ENCODE results near the gene RFC2.
"Not testable (repeated sequence)": the region's sequence is repeated elsewhere in the genome, so short reads cannot be mapped to it uniquely, and the experiment has no call there.

RFC2 gene

GRCh38 chr7:74221713-74222112 lies 32.5 kb downstream of the RFC2 start:
- H3K4me3 Mint-ChIP-seq = no peak overlapping the region
- H3K36me3 Mint-ChIP-seq (ENCODE audit: low read depth) = peaks cover 18% of the 10 kb centered on the region
- peaks cover 21% of the 10 kb centered on the region for H3K4me1 Mint-ChIP-seq (ENCODE audit: low read depth)
- no peaks in the 10 kb centered on the region for H3K9me3 Mint-ChIP-seq
- H3K27ac Mint-ChIP-seq = no peak overlapping the region
- H3K27me3 Mint-ChIP-seq (ENCODE audit: low read depth) = no peaks in the 10 kb centered on the region

DNA sequence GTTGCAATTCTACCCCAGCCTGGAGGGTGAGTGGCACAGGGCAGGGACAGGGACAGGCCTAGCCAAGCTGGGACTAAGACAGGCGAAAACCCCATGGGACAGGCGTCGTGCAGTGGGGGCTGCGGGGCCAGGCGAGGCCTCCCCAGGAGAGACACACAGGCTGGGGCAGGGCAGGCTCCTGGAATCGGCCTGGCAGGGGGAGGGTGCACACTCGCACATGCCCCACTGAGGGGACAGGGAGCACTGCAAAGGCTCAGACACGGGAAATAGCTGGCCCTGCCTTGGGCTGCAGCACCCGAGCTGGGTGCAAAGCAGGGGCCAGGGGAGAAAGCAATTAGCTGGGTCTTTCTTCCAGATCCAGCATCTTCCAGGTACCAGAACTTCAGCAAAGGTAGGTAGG lies 34.0 kb downstream of the RFC2 start:
- H3K27me3 Mint-ChIP-seq (ENCODE audit: low read depth) = no peaks in the 10 kb centered on the region
- no peak overlapping the region for H3K27ac Mint-ChIP-seq
- peaks cover 11% of the 10 kb centered on the region for H3K36me3 Mint-ChIP-seq (ENCODE audit: low read depth)
- no peak overlapping the region for H3K4me3 Mint-ChIP-seq
- H3K4me1 Mint-ChIP-seq (ENCODE audit: low read depth) = peaks cover 22% of the 10 kb centered on the region
- H3K9me3 Mint-ChIP-seq = no peaks in the 10 kb centered on the region

DNA sequence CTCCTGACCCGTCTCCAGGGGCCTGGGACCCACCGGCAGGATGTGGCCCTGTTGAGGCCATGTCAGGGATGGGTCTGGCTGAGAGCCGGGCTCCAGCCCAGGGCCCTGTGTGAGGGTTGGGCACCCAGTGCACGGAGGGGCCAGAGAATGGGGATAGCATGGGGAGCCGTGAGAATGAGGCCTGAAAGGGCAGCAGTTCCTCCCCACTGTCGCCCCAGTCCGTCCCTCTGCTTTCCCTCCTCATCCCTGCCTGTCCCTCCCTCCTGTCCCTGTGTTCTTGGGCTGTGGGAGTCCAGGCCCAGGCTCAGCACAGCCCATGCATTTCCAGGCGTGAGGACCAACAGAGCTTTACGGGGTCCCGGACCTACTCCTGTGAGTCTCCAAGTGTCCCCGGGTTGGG lies 34.8 kb downstream of the RFC2 start:
- Mint-ChIP-seq H3K4me1 (ENCODE audit: low read depth) (peaks cover 22% of the 10 kb centered on the region), H3K36me3 (ENCODE audit: low read depth) (peaks cover 10% of the 10 kb centered on the region), H3K4me3 (no peak overlapping the region), H3K9me3 (no peaks in the 10 kb centered on the region), H3K27me3 (ENCODE audit: low read depth) (no peaks in the 10 kb centered on the region), H3K27ac (no peak overlapping the region)

GRCh38 chr7:74218343-74218698 lies 35.9 kb downstream of the RFC2 start:
- Mint-ChIP-seq H3K4me3 (peak overlapping the region; percentile 53), H3K9me3 (no peaks in the 10 kb centered on the region), H3K36me3 (ENCODE audit: low read depth) (peaks cover 7% of the 10 kb centered on the region), H3K4me1 (ENCODE audit: low read depth) (peaks cover 22% of the 10 kb centered on the region), H3K27ac (peak overlapping the region; percentile 87), H3K27me3 (ENCODE audit: low read depth) (no peaks in the 10 kb centered on the region)

DNA sequence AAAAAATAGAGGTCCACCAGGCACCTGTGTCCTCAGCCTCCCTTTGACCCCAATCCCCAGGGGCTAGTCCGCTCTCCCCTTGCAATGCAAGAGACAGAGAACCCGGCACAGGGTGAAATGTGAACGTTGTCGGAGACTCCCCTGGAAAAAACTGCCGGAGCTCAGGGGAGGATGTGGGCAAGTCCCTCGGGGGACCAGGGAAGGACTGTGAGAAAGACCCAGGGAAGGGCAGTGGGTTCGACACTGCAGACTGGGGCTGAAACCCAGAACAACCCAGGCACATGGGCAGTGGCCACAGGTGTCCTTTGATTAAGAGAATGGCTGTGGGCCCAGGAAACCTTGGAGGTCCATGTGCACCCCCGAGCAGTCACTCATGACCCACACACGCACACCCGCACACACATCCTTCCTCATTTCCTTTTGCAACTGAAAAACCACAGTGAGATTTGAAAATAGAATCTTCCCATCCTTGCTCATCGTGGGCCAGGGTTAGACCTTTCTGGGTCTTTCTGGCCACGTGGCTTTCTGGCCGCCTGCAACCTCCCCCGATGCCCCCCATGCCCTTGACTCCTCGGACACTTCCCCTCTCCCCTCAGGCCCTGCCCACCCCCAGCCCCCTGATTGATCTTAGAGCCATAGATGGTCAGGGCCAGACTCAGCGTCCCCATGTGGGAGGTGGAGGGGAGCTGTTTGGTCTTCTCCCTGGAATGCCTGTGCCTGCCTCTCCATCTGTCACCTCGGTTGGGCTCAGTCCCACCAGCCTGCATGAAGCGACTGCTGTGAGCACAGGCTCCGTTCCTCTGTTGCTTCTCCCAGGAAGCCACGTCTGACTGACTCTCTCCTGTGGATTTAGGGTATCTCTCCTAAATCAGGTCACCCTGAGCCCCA lies 36.5 kb downstream of the RFC2 start:
- peak overlapping the region; percentile 53 for H3K4me3 Mint-ChIP-seq
- no peaks in the 10 kb centered on the region for H3K27me3 Mint-ChIP-seq (ENCODE audit: low read depth)
- H3K9me3 Mint-ChIP-seq = no peaks in the 10 kb centered on the region
- H3K36me3 Mint-ChIP-seq (ENCODE audit: low read depth) = peaks cover 5% of the 10 kb centered on the region
- H3K4me1 Mint-ChIP-seq (ENCODE audit: low read depth) = peaks cover 22% of the 10 kb centered on the region
- H3K27ac Mint-ChIP-seq = peak overlapping the region; percentile 87

DNA sequence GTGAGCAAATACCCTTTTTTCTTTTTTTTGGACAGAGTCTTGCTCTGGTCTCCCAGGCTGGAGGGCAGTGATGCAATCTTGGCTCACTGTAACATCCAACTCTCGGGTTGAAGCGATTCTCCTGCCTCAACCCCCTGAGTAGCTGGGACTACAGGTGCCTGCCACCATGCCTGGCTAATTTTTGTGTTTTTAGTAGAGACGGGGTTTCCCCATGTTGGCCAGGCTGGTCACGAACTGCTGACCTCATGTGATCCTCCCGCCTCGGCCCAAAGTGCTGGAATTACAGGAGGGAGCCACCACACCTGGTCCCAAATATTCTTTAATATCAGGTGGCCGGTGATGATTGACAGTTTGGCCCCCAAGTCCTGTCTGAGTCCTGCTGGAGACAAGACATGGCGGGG lies 37.8 kb downstream of the RFC2 start:
- H3K9me3 Mint-ChIP-seq = no peaks in the 10 kb centered on the region
- H3K27ac Mint-ChIP-seq = peak overlapping the region; percentile 85
- H3K27me3 Mint-ChIP-seq (ENCODE audit: low read depth) = no peaks in the 10 kb centered on the region
- no peak overlapping the region for H3K4me3 Mint-ChIP-seq
- H3K36me3 Mint-ChIP-seq (ENCODE audit: low read depth) = peaks cover 5% of the 10 kb centered on the region
- H3K4me1 Mint-ChIP-seq (ENCODE audit: low read depth) = peaks cover 22% of the 10 kb centered on the region

DNA sequence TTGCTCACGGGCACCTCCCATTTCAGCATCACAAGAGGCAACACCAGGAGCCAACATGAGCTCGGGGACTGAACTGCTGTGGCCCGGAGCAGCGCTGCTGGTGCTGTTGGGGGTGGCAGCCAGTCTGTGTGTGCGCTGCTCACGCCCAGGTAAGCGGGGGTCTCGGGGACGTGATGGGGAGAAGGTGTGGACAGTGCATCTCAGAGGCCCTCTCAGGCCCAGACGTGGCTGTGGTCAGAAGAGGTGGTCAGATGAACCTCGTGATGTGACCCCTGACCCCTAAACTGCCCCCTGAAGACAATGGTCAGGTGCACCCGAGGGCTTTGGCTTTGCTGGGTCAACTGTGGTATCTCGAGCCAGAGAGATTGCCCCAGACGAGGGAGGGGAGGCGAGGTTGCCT lies 38.3 kb downstream of the RFC2 start:
- no peaks in the 10 kb centered on the region for H3K27me3 Mint-ChIP-seq (ENCODE audit: low read depth)
- peaks cover 22% of the 10 kb centered on the region for H3K4me1 Mint-ChIP-seq (ENCODE audit: low read depth)
- no peak overlapping the region for H3K27ac Mint-ChIP-seq
- peaks cover 5% of the 10 kb centered on the region for H3K36me3 Mint-ChIP-seq (ENCODE audit: low read depth)
- H3K9me3 Mint-ChIP-seq = no peaks in the 10 kb centered on the region
- H3K4me3 Mint-ChIP-seq = no peak overlapping the region

GRCh38 chr7:74214816-74215630 lies 39.2 kb downstream of the RFC2 start:
- H3K36me3 Mint-ChIP-seq (ENCODE audit: low read depth) = peaks cover 5% of the 10 kb centered on the region
- peaks cover 22% of the 10 kb centered on the region for H3K4me1 Mint-ChIP-seq (ENCODE audit: low read depth)
- no peak overlapping the region for H3K27ac Mint-ChIP-seq
- H3K9me3 Mint-ChIP-seq = no peaks in the 10 kb centered on the region
- H3K27me3 Mint-ChIP-seq (ENCODE audit: low read depth) = no peaks in the 10 kb centered on the region
- H3K4me3 Mint-ChIP-seq = no peak overlapping the region

DNA sequence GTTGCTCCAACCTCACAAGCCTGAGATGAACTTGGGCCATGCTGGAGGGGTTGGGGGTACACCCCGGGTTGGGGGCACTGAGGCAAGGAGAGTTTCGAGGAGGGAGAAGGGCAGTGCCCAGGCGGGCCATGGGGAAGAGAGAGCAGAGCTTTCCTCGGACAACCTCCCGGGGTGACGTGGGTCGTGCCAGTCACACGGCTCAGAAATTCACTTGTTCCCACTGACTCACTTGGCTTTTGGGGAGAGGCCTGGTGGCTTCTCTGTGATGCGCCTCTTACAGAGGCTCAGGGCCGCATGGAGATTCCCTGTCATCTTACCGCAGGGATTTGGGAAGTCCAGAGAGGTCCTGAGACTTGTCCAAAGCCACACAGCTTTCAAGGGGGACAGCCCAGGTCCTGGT lies 41.5 kb downstream of the RFC2 start:
- H3K36me3 Mint-ChIP-seq (ENCODE audit: low read depth) = no peaks in the 10 kb centered on the region
- H3K27me3 Mint-ChIP-seq (ENCODE audit: low read depth) = no peaks in the 10 kb centered on the region
- no peaks in the 10 kb centered on the region for H3K9me3 Mint-ChIP-seq
- peaks cover 20% of the 10 kb centered on the region for H3K4me1 Mint-ChIP-seq (ENCODE audit: low read depth)
- no peak overlapping the region for H3K4me3 Mint-ChIP-seq
- H3K27ac Mint-ChIP-seq = no peak overlapping the region

- not testable (repeated sequence) for H3K9me3 Mint-ChIP-seq; H3K36me3 Mint-ChIP-seq (ENCODE audit: low read depth); H3K4me3 Mint-ChIP-seq; H3K27ac Mint-ChIP-seq; H3K27me3 Mint-ChIP-seq (ENCODE audit: low read depth)
- H3K4me1 Mint-ChIP-seq (ENCODE audit: low read depth) = peaks cover 18% of the 10 kb centered on the region
Observed at GRCh38 chr7:74208241-74208640, 46.0 kb downstream of the RFC2 start.

- Mint-ChIP-seq H3K4me1 (ENCODE audit: low read depth) (peaks cover 18% of the 10 kb centered on the region), H3K36me3 (ENCODE audit: low read depth) (no peaks in the 10 kb centered on the region), H3K9me3 (no peaks in the 10 kb centered on the region), H3K27me3 (ENCODE audit: low read depth) (no peaks in the 10 kb centered on the region), H3K4me3 (no peak overlapping the region), H3K27ac (no peak overlapping the region)
Observed at GRCh38 chr7:74207586-74207985, 46.6 kb downstream of the RFC2 start.

DNA sequence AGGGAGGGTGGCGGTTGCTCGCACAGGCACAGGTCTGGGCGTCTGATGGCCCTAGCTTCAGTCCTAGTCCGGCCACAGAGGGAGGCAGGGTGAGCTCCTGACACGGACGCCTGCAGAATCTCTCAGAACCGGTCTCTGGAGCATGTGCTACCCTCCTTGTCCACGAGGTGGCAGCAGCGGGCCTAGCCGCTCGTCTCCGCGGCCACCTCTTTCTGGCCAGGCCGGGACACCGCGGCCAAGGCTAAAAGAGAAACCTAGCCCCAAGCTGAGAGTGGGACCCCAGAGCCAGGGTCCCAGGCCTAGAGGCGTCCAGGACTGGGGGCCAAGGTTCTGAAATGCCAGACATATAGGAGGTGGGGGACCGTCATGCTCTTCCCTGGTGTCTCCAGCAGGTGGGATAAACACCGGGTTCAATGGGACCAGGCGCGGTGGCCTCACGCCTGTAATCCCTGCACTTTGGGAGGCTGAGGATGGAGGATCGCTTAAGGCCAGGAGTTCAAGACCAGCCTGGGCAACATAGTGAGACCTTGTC lies 47.5 kb downstream of the RFC2 start:
- Mint-ChIP-seq H3K27ac (peak overlapping the region; percentile 39), H3K27me3 (ENCODE audit: low read depth) (no peaks in the 10 kb centered on the region)

GRCh38 chr7:74206052-74206451 lies 48.1 kb downstream of the RFC2 start:
- H3K36me3 Mint-ChIP-seq (ENCODE audit: low read depth); H3K4me3 Mint-ChIP-seq; H3K27ac Mint-ChIP-seq; H3K27me3 Mint-ChIP-seq (ENCODE audit: low read depth); H3K9me3 Mint-ChIP-seq: not testable (repeated sequence)
- H3K4me1 Mint-ChIP-seq (ENCODE audit: low read depth) = peaks cover 18% of the 10 kb centered on the region

More for the DNA sequence above, 47.5 kb downstream of the RFC2 start:
- Mint-ChIP-seq H3K36me3 (ENCODE audit: low read depth) (no peaks in the 10 kb centered on the region), H3K4me3 (peak overlapping the region; percentile 26), H3K4me1 (ENCODE audit: low read depth) (peaks cover 18% of the 10 kb centered on the region), H3K9me3 (no peaks in the 10 kb centered on the region)

- no peaks in the 10 kb centered on the region for H3K36me3 Mint-ChIP-seq (ENCODE audit: low read depth)
- peaks cover 12% of the 10 kb centered on the region for H3K4me1 Mint-ChIP-seq (ENCODE audit: low read depth)
- H3K9me3 Mint-ChIP-seq = no peaks in the 10 kb centered on the region
- H3K27me3 Mint-ChIP-seq (ENCODE audit: low read depth) = no peaks in the 10 kb centered on the region
- H3K4me3 Mint-ChIP-seq = no peak overlapping the region
- peak overlapping the region; percentile 62 for H3K27ac Mint-ChIP-seq
Observed at GRCh38 chr7:74203956-74204618, 50.1 kb downstream of the RFC2 start.

Data from T-helper 1 cell treated with Interleukin-12 subunit alpha and Interleukin-12 subunit beta and Interleukin-4 antibody, amounts not matched to agents 30 μg/mL and 1 μg/mL, for 36 hours (primary cell).